Measurements from ENCODE around the gene PTPRG.

The PTPRG gene

GRCh38 chr3:62019906-62020305 lies 458.5 kb downstream of the PTPRG start:
- Histone ChIP-seq H3K36me3 (ENCODE audit: control insufficient read depth, low read length) (no peaks in the 10 kb centered on the region), H3K79me2 (ENCODE audit: control insufficient read depth, low read length) (no peaks in the 10 kb centered on the region), H3K9me3 (ENCODE audit: control insufficient read depth, insufficient read depth, low read length) (no peaks in the 10 kb centered on the region), H3K27ac (ENCODE audit: low read depth, low read length) (no peak overlapping the region), H4K20me1 (ENCODE audit: control insufficient read depth, insufficient read depth, low read depth, low read length) (no peaks in the 10 kb centered on the region), H3K27me3 (ENCODE audit: control insufficient read depth, low read length) (no peaks in the 10 kb centered on the region), H3K9me2 (replicated peaks; ENCODE audit: control insufficient read depth, low read length) (no peaks in the 10 kb centered on the region), H3K4me3 (ENCODE audit: low read length) (no peak overlapping the region), H3F3A (ENCODE audit: control insufficient read depth, insufficient read depth) (no peaks in the 10 kb centered on the region), H3K4me1 (ENCODE audit: control insufficient read depth, low read length) (no peaks in the 10 kb centered on the region), H3K4me2 (ENCODE audit: low read length) (no peak overlapping the region)
- no peak for TF ChIP-seq EZH2phosphoT487 (IDR thresholded peaks at IDR 0.05; ENCODE audit: borderline replicate concordance, low read length)

DNA sequence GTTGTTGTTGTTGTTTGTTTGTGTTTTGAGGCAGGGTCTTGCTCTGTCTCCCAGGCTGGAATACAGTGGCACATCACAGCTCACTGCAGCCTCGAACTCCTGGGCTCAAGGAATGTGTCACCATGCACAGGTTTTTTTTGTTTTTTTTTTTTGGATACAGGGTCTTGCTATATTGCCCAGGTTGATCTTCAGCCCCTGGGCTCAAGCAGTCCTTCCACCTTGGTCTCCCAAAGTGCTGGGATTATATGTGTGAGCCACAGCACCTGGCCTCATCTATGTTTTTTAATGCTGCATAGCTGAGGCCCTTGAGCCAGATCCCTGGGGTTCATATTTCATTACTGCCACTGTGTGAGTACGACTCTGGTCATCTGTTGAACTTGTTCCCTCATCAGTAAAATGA lies 459.3 kb downstream of the PTPRG start:
- TF ChIP-seq EZH2phosphoT487 (IDR thresholded peaks at IDR 0.05; ENCODE audit: borderline replicate concordance, low read length), result no peak
- no peak for TF ChIP-seq CTCF (IDR thresholded peaks at IDR 0.05; ENCODE audit: low read depth, low read length, poor library complexity, severe bottlenecking)
- Histone ChIP-seq H3K4me1 (ENCODE audit: control insufficient read depth, low read length) (no peaks in the 10 kb centered on the region), H3F3A (ENCODE audit: control insufficient read depth, insufficient read depth) (no peaks in the 10 kb centered on the region), H3K36me3 (ENCODE audit: control insufficient read depth, low read length) (no peaks in the 10 kb centered on the region), H3K79me2 (ENCODE audit: control insufficient read depth, low read length) (no peaks in the 10 kb centered on the region), H4K20me1 (ENCODE audit: control insufficient read depth, insufficient read depth, low read depth, low read length) (no peaks in the 10 kb centered on the region), H3K4me2 (ENCODE audit: low read length) (no peak overlapping the region), H3K9me3 (ENCODE audit: control insufficient read depth, insufficient read depth, low read length) (no peaks in the 10 kb centered on the region), H3K27ac (ENCODE audit: low read depth, low read length) (no peak overlapping the region), H3K27me3 (ENCODE audit: control insufficient read depth, low read length) (no peaks in the 10 kb centered on the region), H3K9me2 (replicated peaks; ENCODE audit: control insufficient read depth, low read length) (no peaks in the 10 kb centered on the region), H3K4me3 (ENCODE audit: low read length) (no peak overlapping the region)

- H3K79me2 ChIP-seq (ENCODE audit: control insufficient read depth, low read length), result no peaks in the 10 kb centered on the region
- no peaks in the 10 kb centered on the region for H4K20me1 ChIP-seq (ENCODE audit: control insufficient read depth, insufficient read depth, low read depth, low read length)
Measured at GRCh38 chr3:62022312-62022711, 460.9 kb downstream of the PTPRG start.

GRCh38 chr3:62024882-62025281 lies 463.5 kb downstream of the PTPRG start:
- no peaks in the 10 kb centered on the region for H3F3A ChIP-seq (ENCODE audit: control insufficient read depth, insufficient read depth)
- no peaks in the 10 kb centered on the region for H4K20me1 ChIP-seq (ENCODE audit: control insufficient read depth, insufficient read depth, low read depth, low read length)
- no peaks in the 10 kb centered on the region for H3K9me2 ChIP-seq (replicated peaks; ENCODE audit: control insufficient read depth, low read length)
- H3K4me2 ChIP-seq (ENCODE audit: low read length), result no peak overlapping the region
- no peak overlapping the region for H3K4me3 ChIP-seq (ENCODE audit: low read length)
- H3K79me2 ChIP-seq (ENCODE audit: control insufficient read depth, low read length), result no peaks in the 10 kb centered on the region
- H3K4me1 ChIP-seq (ENCODE audit: control insufficient read depth, low read length), result no peaks in the 10 kb centered on the region
- no peaks in the 10 kb centered on the region for H3K36me3 ChIP-seq (ENCODE audit: control insufficient read depth, low read length)
- H3K27ac ChIP-seq (ENCODE audit: low read depth, low read length), result no peak overlapping the region
- TF ChIP-seq CTCF (IDR thresholded peaks at IDR 0.05; ENCODE audit: low read depth, low read length, poor library complexity, severe bottlenecking) (no peak), EZH2phosphoT487 (IDR thresholded peaks at IDR 0.05; ENCODE audit: borderline replicate concordance, low read length) (no peak)
- H3K27me3 ChIP-seq (ENCODE audit: control insufficient read depth, low read length), result no peaks in the 10 kb centered on the region
- H3K9me3 ChIP-seq (ENCODE audit: control insufficient read depth, insufficient read depth, low read length), result no peaks in the 10 kb centered on the region

More at GRCh38 chr3:62022312-62022711, 460.9 kb downstream of the PTPRG start:
- Histone ChIP-seq H3K27ac (ENCODE audit: low read depth, low read length) (no peak overlapping the region), H3K4me3 (ENCODE audit: low read length) (no peak overlapping the region), H3K4me1 (ENCODE audit: control insufficient read depth, low read length) (no peaks in the 10 kb centered on the region), H3K9me2 (replicated peaks; ENCODE audit: control insufficient read depth, low read length) (no peaks in the 10 kb centered on the region), H3K9me3 (ENCODE audit: control insufficient read depth, insufficient read depth, low read length) (no peaks in the 10 kb centered on the region), H3F3A (ENCODE audit: control insufficient read depth, insufficient read depth) (no peaks in the 10 kb centered on the region), H3K27me3 (ENCODE audit: control insufficient read depth, low read length) (no peaks in the 10 kb centered on the region), H3K36me3 (ENCODE audit: control insufficient read depth, low read length) (no peaks in the 10 kb centered on the region), H3K4me2 (ENCODE audit: low read length) (no peak overlapping the region)
- no peak for TF ChIP-seq EZH2phosphoT487 (IDR thresholded peaks at IDR 0.05; ENCODE audit: borderline replicate concordance, low read length)
- TF ChIP-seq CTCF (IDR thresholded peaks at IDR 0.05; ENCODE audit: low read depth, low read length, poor library complexity, severe bottlenecking), result no peak

Measured in DOHH2 (cell line).